Duodenal mucosa (tissue), 2 donors: Measurements from ENCODE around the gene STX2.

Experiments used
- H3K27ac ChIP-seq: one replicate; pipeline ENCODE4 v1.7.0; 2013; ENCODE audit warnings: low read depth, low read length
- H3K27me3 ChIP-seq, 2 donors: one replicate each; pipeline ENCODE4 v1.7.0; 2013; ENCODE audit warnings: low read length in 2 of 2, control low read depth in 1 of 2; ENCODE audit not compliant: insufficient read depth in 2 of 2, control insufficient read depth in 1 of 2
- H3K36me3 ChIP-seq, 2 donors: one replicate each; pipeline ENCODE4 v1.7.0; 2013; ENCODE audit warnings: low read length in 2 of 2, control low read depth in 1 of 2; ENCODE audit not compliant: insufficient read depth in 2 of 2, control insufficient read depth in 1 of 2
- H3K4me1 ChIP-seq, 2 donors: one replicate each; pipeline ENCODE4 v1.7.0; 2013; ENCODE audit warnings: low read length in 2 of 2, control low read depth in 1 of 2; ENCODE audit not compliant: insufficient read depth in 2 of 2, control insufficient read depth in 1 of 2
- H3K4me3 ChIP-seq, 2 donors: one replicate each; pipeline ENCODE4 v1.7.0; 2013; ENCODE audit warnings: low read length in 2 of 2, low read depth in 1 of 2
- H3K9ac ChIP-seq, 2 donors: one replicate each; pipeline ENCODE4 v1.7.0; 2013; ENCODE audit warnings: low read length in 2 of 2, low read depth in 1 of 2
- H3K9me3 ChIP-seq, 2 donors: one replicate each; pipeline ENCODE4 v1.7.0; 2013; ENCODE audit warnings: low read length in 2 of 2, control low read depth in 1 of 2; ENCODE audit not compliant: control insufficient read depth in 1 of 2

Gene STX2

DNA sequence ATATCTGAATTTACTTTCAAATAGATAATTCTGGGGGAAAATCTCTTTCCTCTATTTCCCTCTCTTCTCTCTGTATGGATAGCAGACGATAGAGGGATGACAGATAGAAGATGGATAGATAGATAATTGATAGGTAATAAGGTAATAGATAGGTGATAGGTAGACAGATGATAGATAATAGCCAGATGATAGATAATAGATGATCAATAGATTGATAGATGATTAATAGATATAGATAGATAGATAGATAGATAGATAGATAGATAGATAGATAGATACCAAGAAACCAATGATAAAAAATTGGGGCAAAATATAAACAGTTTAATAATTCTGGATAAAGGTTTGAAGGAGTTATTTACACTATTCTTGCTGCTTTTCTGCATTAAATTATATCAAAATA is 96.3 kb downstream of the STX2 start:
- no peaks in the 10 kb centered on the region for H3K36me3 ChIP-seq
- H3K27me3 ChIP-seq: peaks cover 0 to 3% of the 10 kb centered on the region in 2 donors
- H3K4me3 ChIP-seq: no peak overlapping the region
- no peak overlapping the region for H3K9ac ChIP-seq
- H3K9me3 ChIP-seq: no peaks in the 10 kb centered on the region
- peaks cover 0 to 1% of the 10 kb centered on the region in 2 donors for H3K4me1 ChIP-seq
- H3K27ac ChIP-seq: no peak overlapping the region

DNA sequence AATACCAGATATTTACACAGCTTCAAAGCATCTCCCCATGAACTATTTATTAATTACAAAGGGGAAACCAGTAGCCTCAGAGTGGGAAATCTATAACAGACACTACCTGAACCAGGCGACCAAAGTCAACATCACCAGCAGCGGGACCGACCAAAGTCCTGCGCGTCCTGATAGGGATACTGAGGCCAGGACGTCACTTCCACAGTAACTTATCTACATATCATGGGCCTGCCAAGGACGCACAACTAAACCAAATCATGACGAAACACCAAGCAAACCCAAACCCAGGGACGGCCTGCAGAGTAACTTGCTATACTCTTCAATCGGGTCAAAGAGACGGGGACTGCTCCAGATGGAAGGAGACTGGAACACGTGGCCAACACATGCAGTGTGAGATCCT is 96.9 kb downstream of the STX2 start:
- Histone ChIP-seq H3K9me3 (no peaks in the 10 kb centered on the region), H3K27me3 (peaks cover 0 to 3% of the 10 kb centered on the region in 2 donors), H3K4me3 (no peak overlapping the region), H3K4me1 (no peaks in the 10 kb centered on the region), H3K36me3 (no peaks in the 10 kb centered on the region), H3K9ac (no peak overlapping the region), H3K27ac (no peak overlapping the region)
